Body of pancreas (tissue), 4 donors: ENCODE measurements around the gene ESAM. TPM values are rescaled to one million over a fixed set of nuclear protein-coding genes. Genes with fewer than 3 reads are reported as not detected.
A peak's percentile ranks its signal among the peaks of the same experiment; 100 is the strongest.

Source experiments
- ATAC-seq: fragments of 150-250 bp; one replicate; pipeline ENCODE4 v1.9.1; 2016
- DNase-seq, 4 donors: peaks; one replicate each; pipeline ENCODE4 v3.0.0-alpha.2; 2019
- H3K27ac ChIP-seq, 4 donors: fragments of 200-600 bp; sonication (generic); 1 replicate in 3 of 4; 2 replicates in 1 of 4; pipeline versions ENCODE4 v1.5.1 to v1.6.1; 2016 to 2019; ENCODE audit warnings: mild to moderate bottlenecking in 1 of 4, mixed read lengths in 1 of 4, moderate library complexity in 1 of 4
- H3K27me3 ChIP-seq, 2 donors: fragments of 200-600 bp; sonication (generic); one replicate each; pipeline ENCODE4 v1.6.0; 2016; ENCODE audit warnings: mild to moderate bottlenecking in 1 of 2
- H3K36me3 ChIP-seq, 2 donors: fragments of 200-600 bp; sonication (generic); replicated peaks in 1 of 2; 2 replicates each; pipeline ENCODE4 v1.5.1; 2016; ENCODE audit warnings: low read depth in 2 of 2; ENCODE audit not compliant: insufficient read depth in 1 of 2
- H3K4me1 ChIP-seq: fragments of 200-600 bp; sonication (generic); one replicate; pipeline ENCODE4 v1.6.0; 2016
- H3K4me3 ChIP-seq, 2 donors: fragments of 200-600 bp; sonication (generic); 1 replicate in 1 of 2; 2 replicates in 1 of 2; pipeline ENCODE4 v1.5.1; 2016 to 2019
- H3K9me3 ChIP-seq, 3 donors: fragments of 200-600 bp; sonication (generic); 1 replicate in 2 of 3; 2 replicates in 1 of 3; pipeline ENCODE4 v1.5.1; 2016
- CTCF ChIP-seq, 7 experiments: fragments of 450-650 bp in 4 of 7; fragments of 200-600 bp in 3 of 7; sonication (generic) in 3 of 7; IDR thresholded peaks; one replicate each; pipeline ENCODE4 v1.5.1; 2016 to 2019; ENCODE audit warnings: antibody characterized with exemption in 7 of 7
- POLR2A ChIP-seq, 3 donors: fragments of 450-650 bp; IDR thresholded peaks; one replicate each; pipeline ENCODE4 v1.6.1; 2016; ENCODE audit warnings: antibody characterized with exemption in 3 of 3, mild to moderate bottlenecking in 2 of 3
- WGBS, 2 donors: methylation state at CpG; one replicate each; pipeline ENCODE4 v1.1.5; 2017; 5-methylcytosine and 5-hydroxymethylcytosine counted together
- intact Hi-C: fragments of 100-400 bp; cut with DNase I; formaldehyde crosslinking; loops from one replicate; pipeline ENCODE4 v1.15.1; 2023
- total RNA-seq, 2 donors: library from RNA; depleted of rRNA; stranded (reverse); fragments of >200 nt; gene quantifications; one replicate each; pipeline ENCODE4 v1.1.0, GENCODE V29; 2016

Gene ESAM
- total RNA-seq, 2 donors from 2014 or later = 11.7 to 20.8 TPM

GRCh38 chr11:124791626-124792341, 29.7 kb upstream of the ESAM start:
- Histone ChIP-seq H3K27ac (no peak overlapping the region), H3K4me3 (no peak overlapping the region), H3K36me3 (no peaks in the 10 kb centered on the region), H3K27me3 (no peaks in the 10 kb centered on the region), H3K9me3 (no peaks in the 10 kb centered on the region), H3K4me1 (peaks cover 9% of the 10 kb centered on the region)
- DNase-seq = no peak
- WGBS, 2 donors = 79 to 89% methylated on average over 4 of the region's 4 CpGs
- no peak for ATAC-seq
- intact Hi-C loops = no loop called here
- TF ChIP-seq POLR2A (IDR thresholded peaks at IDR 0.05) = no peak
- no peak for TF ChIP-seq CTCF (IDR thresholded peaks at IDR 0.05)

GRCh38 chr11:124788521-124788920, 26.4 kb upstream of the ESAM start:
- DNase-seq = no peak
- Histone ChIP-seq H3K4me1 (peaks cover 11% of the 10 kb centered on the region), H3K9me3 (no peaks in the 10 kb centered on the region), H3K36me3 (no peaks in the 10 kb centered on the region), H3K4me3 (no peak overlapping the region), H3K27me3 (no peaks in the 10 kb centered on the region), H3K27ac (no peak overlapping the region)
- no peak for ATAC-seq
- intact Hi-C loops = no loop called here
- TF ChIP-seq CTCF (IDR thresholded peaks at IDR 0.05) = no peak
- TF ChIP-seq POLR2A (IDR thresholded peaks at IDR 0.05) = no peak

- no peak overlapping the region for H3K27ac ChIP-seq
- intact Hi-C loops = no loop called here
Measured at GRCh38 chr11:124784051-124784450, 22.0 kb upstream of the ESAM start.

GRCh38 chr11:124783002-124783401, 20.9 kb upstream of the ESAM start:
- intact Hi-C loops = no loop called here
- Histone ChIP-seq H3K4me1 (peaks cover 21% of the 10 kb centered on the region), H3K27ac (no peak overlapping the region), H3K4me3 (no peak overlapping the region), H3K27me3 (no peaks in the 10 kb centered on the region), H3K9me3 (no peaks in the 10 kb centered on the region), H3K36me3 (no peaks in the 10 kb centered on the region)
- DNase-seq (no peak), ATAC-seq (no peak)
- WGBS, 2 donors = 65 to 72% methylated on average over 4 of the region's 4 CpGs
- TF ChIP-seq CTCF (IDR thresholded peaks at IDR 0.05) (no peak), POLR2A (IDR thresholded peaks at IDR 0.05) (no peak)

More at GRCh38 chr11:124784051-124784450, 22.0 kb upstream of the ESAM start:
- Histone ChIP-seq H3K9me3 (no peaks in the 10 kb centered on the region), H3K27me3 (no peaks in the 10 kb centered on the region), H3K4me3 (no peak overlapping the region), H3K36me3 (no peaks in the 10 kb centered on the region), H3K4me1 (peaks cover 17% of the 10 kb centered on the region)
- WGBS, 2 donors = 95% methylated on average over 2 of the region's 2 CpGs
- ATAC-seq (no peak), DNase-seq (no peak)
- TF ChIP-seq CTCF (IDR thresholded peaks at IDR 0.05) (no peak), POLR2A (IDR thresholded peaks at IDR 0.05) (no peak)

GRCh38 chr11:124779568-124779967, 17.5 kb upstream of the ESAM start:
- H3K27me3 ChIP-seq = no peaks in the 10 kb centered on the region
- DNase-seq (no peak), ATAC-seq (no peak)
- peak overlapping the region in 2 of 4 donors; percentile 5 to 57 for H3K27ac ChIP-seq
- peaks cover 21% of the 10 kb centered on the region for H3K4me1 ChIP-seq
- TF ChIP-seq POLR2A (IDR thresholded peaks at IDR 0.05) (no peak), CTCF (IDR thresholded peaks at IDR 0.05) (no peak)
- H3K36me3 ChIP-seq = no peaks in the 10 kb centered on the region
- H3K9me3 ChIP-seq = no peaks in the 10 kb centered on the region
- intact Hi-C loops = no loop called here
- H3K4me3 ChIP-seq = no peak overlapping the region
- WGBS, 2 donors = 22 to 53% methylated on average over 1 of the region's 1 CpG
